GM12878 (cell line): ENCODE results near the gene CABYR. TPM values are rescaled to one million over a fixed set of nuclear protein-coding genes. Genes with fewer than 3 reads are reported as not detected.

Experiments
- ATAC-seq: fragments of 200-7000 bp; cut with Tn5 transposase; 3 replicates; pipeline ENCODE4 v1.9.1; 2020; ENCODE audit warnings: mild to moderate bottlenecking, moderate library complexity
- BruUV-seq: library from RNA; stranded (reverse); fragments of 400-500 nt; replicated peaks from 2 replicates; lab custom pipeline; 2021; lab: Mats Ljungman, UMichigan
- CTCF ChIA-PET: fragments of 300-600 bp; sonication (Branson Sonifier 250); formaldehyde crosslinking; extraction: SDS; loops from one replicate; lab custom pipeline; 2021; ENCODE audit warnings: inconsistent platforms; lab: Yijun Ruan, JAX
- POLR2A ChIA-PET: fragments of 350-600 bp; formaldehyde crosslinking; extraction: SDS; loops from one replicate; lab custom pipeline; 2021; ENCODE audit warnings: inconsistent platforms; lab: Charles Lee
- RAD21 ChIA-PET: fragments of 300-600 bp; sonication (Branson Sonifier 250); formaldehyde crosslinking; loops from one replicate; lab custom pipeline; 2023; ENCODE audit warnings: antibody characterized with exemption; ENCODE audit not compliant: unreplicated experiment; lab: Charles Lee
- SMC1A ChIA-PET: fragments of 300-600 bp; sonication (Branson Sonifier 250); formaldehyde crosslinking; loops from one replicate; lab custom pipeline; 2023; ENCODE audit not compliant: unreplicated experiment, uncharacterized antibody; lab: Charles Lee
- DNase-seq: peaks from one replicate; pipeline ENCODE4 v3.0.0-alpha.2; 2011; ENCODE audit warnings: low read depth, low spot score
- FAIRE-seq: peaks from 3 replicates; lab custom pipeline; 2011; peaks lifted over from hg19 to GRCh38; lab: Jason Lieb, UNC
- H2AFZ ChIP-seq: 2 replicates; pipeline ENCODE4 v1.6.0; 2011; ENCODE audit warnings: low read depth, low read length, control low read depth; ENCODE audit not compliant: control insufficient read depth
- H3K27ac ChIP-seq: 2 replicates; pipeline ENCODE4 v1.5.1; 2011; ENCODE audit warnings: control low read depth; ENCODE audit not compliant: control insufficient read depth, insufficient read depth
- H3K27me3 ChIP-seq, 2 experiments: replicated peaks in 1 of 2; 2 replicates each; pipeline versions ENCODE4 v1.6.0 to v1.6.1; 2011; ENCODE audit warnings: low read length in 1 of 2; ENCODE audit not compliant: control insufficient read depth in 2 of 2, insufficient read depth in 2 of 2
- H3K36me3 ChIP-seq, 2 experiments: 2 replicates each; pipeline ENCODE4 v1.5.1; 2011; ENCODE audit warnings: low read length in 1 of 2; ENCODE audit not compliant: control insufficient read depth in 2 of 2, insufficient read depth in 2 of 2
- H3K4me1 ChIP-seq: 2 replicates; pipeline ENCODE4 v1.6.1; 2011; ENCODE audit warnings: mild to moderate bottlenecking, low read length, moderate library complexity, mixed read lengths; ENCODE audit not compliant: control insufficient read depth, insufficient read depth
- H3K4me2 ChIP-seq: 2 replicates; pipeline ENCODE4 v1.6.0; 2011; ENCODE audit warnings: control low read depth; ENCODE audit not compliant: control insufficient read depth, insufficient read depth
- H3K4me3 ChIP-seq: fragments of 200-600 bp; sonication (generic); 2 replicates; pipeline ENCODE4 v1.5.1; 2016
- H3K79me2 ChIP-seq: 2 replicates; pipeline ENCODE4 v1.6.0; 2011; ENCODE audit warnings: low read length; ENCODE audit not compliant: control insufficient read depth, insufficient read depth
- H3K9ac ChIP-seq: 2 replicates; pipeline ENCODE4 v1.8.0; 2011; ENCODE audit warnings: low read length, control low read depth, mixed read lengths; ENCODE audit not compliant: control insufficient read depth, insufficient read depth
- H3K9me3 ChIP-seq: replicated peaks from 3 replicates; pipeline ENCODE4 v1.5.1; 2011; ENCODE audit warnings: mild to moderate bottlenecking, low read length; ENCODE audit not compliant: control insufficient read depth, insufficient read depth
- H4K20me1 ChIP-seq: 2 replicates; pipeline ENCODE4 v1.6.0; 2011; ENCODE audit not compliant: control insufficient read depth, insufficient read depth
- BMI1 ChIP-seq: fragments of 450-650 bp; IDR thresholded peaks from 2 replicates; pipeline ENCODE4 v1.6.1; 2016; ENCODE audit warnings: mild to moderate bottlenecking, moderate library complexity, borderline replicate concordance
- E2F4 ChIP-seq: IDR thresholded peaks from 2 replicates; pipeline ENCODE4 v1.6.1; 2012; ENCODE audit warnings: low read depth, low read length, improper control_type of control experiment
- HDAC2 ChIP-seq: fragments of 200-600 bp; sonication (generic); IDR thresholded peaks from 2 replicates; pipeline ENCODE4 v1.6.1; 2017
- KDM1A ChIP-seq: fragments of 200-600 bp; sonication (generic); IDR thresholded peaks from 2 replicates; pipeline ENCODE4 v1.6.1; 2016; ENCODE audit warnings: borderline replicate concordance
- POU2F2 ChIP-seq: IDR thresholded peaks from 3 replicates; pipeline ENCODE4 v1.6.1; 2011; ENCODE audit warnings: low read depth, mild to moderate bottlenecking, low read length, borderline replicate concordance
- SREBF2 ChIP-seq: IDR thresholded peaks from 2 replicates; pipeline ENCODE4 v1.6.1; 2012; ENCODE audit warnings: mild to moderate bottlenecking, low read length
- WGBS: methylation state at CpG from one replicate; pipeline ENCODE4 v1.1.6; 2016; ENCODE audit warnings: low lambda C conversion rate; ENCODE audit not compliant: insufficient replicate concordance, insufficient coverage; ENCODE audit errors: missing lambda C conversion rate; 5-methylcytosine and 5-hydroxymethylcytosine counted together
- in situ Hi-C: fragments of 300-500 bp; cut with MboI; formaldehyde crosslinking; loops from 9 replicates; pipeline ENCODE4 v1.14.3; 2018; ENCODE audit warnings: mixed read lengths
- intact Hi-C: fragments of 100-400 bp; cut with micrococcal nuclease; formaldehyde crosslinking; loops from one replicate; pipeline ENCODE4 v1.14.2; 2022; ENCODE audit not compliant: unreplicated experiment
- polyA plus RNA-seq, 11 experiments: library from polyadenylated mRNA; depleted of rRNA in 4 of 11; unstranded in 6 of 11; stranded (reverse) in 5 of 11; fragments of >200 nt; fragmentation: Nextera tagmentation in 4 of 11; fragmentation: Illumina TruSeq in 1 of 11; extraction: Ambion mirVana in 4 of 11; extraction: Trizol in 1 of 11; gene quantifications; 1 replicate in 1 of 11; 2 replicates in 10 of 11; pipeline versions ENCODE4 v1.2.1 to v1.2.3, GENCODE V29; 2011 to 2016; ENCODE audit warnings: inconsistent platforms in 2 of 11, missing spikeins in 2 of 11, low read depth in 1 of 11
- total RNA-seq, 4 experiments: library from RNA; depleted of rRNA in 3 of 4; stranded (reverse); fragments of >200 nt in 3 of 4; fragmentation: Illumina TruSeq in 1 of 4; extraction: Trizol in 1 of 4; gene quantifications; 2 replicates each; pipeline versions ENCODE4 v1.2.1 to v1.2.3, GENCODE V29; 2013 to 2021
- TF ChIP-seq, protein P1 (sequence below): fragments of 450-650 bp; IDR thresholded peaks from 2 replicates; pipeline ENCODE4 v1.6.1; 2018; ENCODE audit warnings: mild to moderate bottlenecking, low read depth, moderate library complexity; ENCODE audit not compliant: partially characterized antibody

CABYR gene
- total and polyA plus RNA-seq, 10 of the 15 experiments (the other 5 are each of a cell fraction or from before 2014, with no cell fraction given), result 0.29 to 2.8 (median 1.7) TPM

- H3K4me3 ChIP-seq, result no peak overlapping the region
- CTCF ChIA-PET, result interaction anchor here (1.2 to 1.5 kb wide), 2 partner anchors 13 to 17 kb away, joined by 3 read pairs; no protein-coding TSS in a partner anchor
- RAD21 ChIA-PET, result no interaction called here
- in situ Hi-C loops, result no loop called here
- H2AFZ ChIP-seq, result no peak overlapping the region
- H3K4me2 ChIP-seq, result no peak overlapping the region
- no peaks in the 10 kb centered on the region for H4K20me1 ChIP-seq
- no TSS peak for BruUV-seq
- no peak for FAIRE-seq
- WGBS, result 76% methylated on average over 5 of the region's 5 CpGs
- intact Hi-C loops, result no loop called here
- H3K79me2 ChIP-seq, result no peaks in the 10 kb centered on the region
- no peak overlapping the region for H3K27ac ChIP-seq
- H3K4me1 ChIP-seq, result no peaks in the 10 kb centered on the region
- TF ChIP-seq HDAC2 (no peak), POU2F2 (no peak), SREBF2 (no peak), BMI1 (no peak), E2F4 (no peak), KDM1A (no peak)
- TF ChIP-seq, protein P1, sequence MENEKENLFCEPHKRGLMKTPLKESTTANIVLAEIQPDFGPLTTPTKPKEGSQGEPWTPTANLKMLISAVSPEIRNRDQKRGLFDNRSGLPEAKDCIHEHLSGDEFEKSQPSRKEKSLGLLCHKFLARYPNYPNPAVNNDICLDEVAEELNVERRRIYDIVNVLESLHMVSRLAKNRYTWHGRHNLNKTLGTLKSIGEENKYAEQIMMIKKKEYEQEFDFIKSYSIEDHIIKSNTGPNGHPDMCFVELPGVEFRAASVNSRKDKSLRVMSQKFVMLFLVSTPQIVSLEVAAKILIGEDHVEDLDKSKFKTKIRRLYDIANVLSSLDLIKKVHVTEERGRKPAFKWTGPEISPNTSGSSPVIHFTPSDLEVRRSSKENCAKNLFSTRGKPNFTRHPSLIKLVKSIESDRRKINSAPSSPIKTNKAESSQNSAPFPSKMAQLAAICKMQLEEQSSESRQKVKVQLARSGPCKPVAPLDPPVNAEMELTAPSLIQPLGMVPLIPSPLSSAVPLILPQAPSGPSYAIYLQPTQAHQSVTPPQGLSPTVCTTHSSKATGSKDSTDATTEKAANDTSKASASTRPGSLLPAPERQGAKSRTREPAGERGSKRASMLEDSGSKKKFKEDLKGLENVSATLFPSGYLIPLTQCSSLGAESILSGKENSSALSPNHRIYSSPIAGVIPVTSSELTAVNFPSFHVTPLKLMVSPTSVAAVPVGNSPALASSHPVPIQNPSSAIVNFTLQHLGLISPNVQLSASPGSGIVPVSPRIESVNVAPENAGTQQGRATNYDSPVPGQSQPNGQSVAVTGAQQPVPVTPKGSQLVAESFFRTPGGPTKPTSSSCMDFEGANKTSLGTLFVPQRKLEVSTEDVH, result no peak
- no peaks in the 10 kb centered on the region for H3K27me3 ChIP-seq
- H3K9me3 ChIP-seq, result no peaks in the 10 kb centered on the region
- SMC1A ChIA-PET, result no interaction called here
- H3K36me3 ChIP-seq, result no peaks in the 10 kb centered on the region
- POLR2A ChIA-PET, result interaction anchor here (0.6 kb wide), 1 partner anchor 1667 kb away, joined by 3 read pairs; no protein-coding TSS in a partner anchor
- no peak overlapping the region for H3K9ac ChIP-seq
- DNase-seq, result no peak
- ATAC-seq, result no peak
Observed at GRCh38 chr18:24160086-24160485, 21.2 kb downstream of the CABYR start.
